H1 (cell line): ENCODE data around the gene PLPPR3. TPM values are rescaled to one million over a fixed set of nuclear protein-coding genes. Genes with fewer than 3 reads are reported as not detected.

Experiments used
- CTCF ChIA-PET: fragments of 300-600 bp; sonication (Branson Sonifier 250); formaldehyde crosslinking; loops from one replicate; lab custom pipeline; 2021; ENCODE audit not compliant: partially characterized antibody; lab: Charles Lee
- POLR2A ChIA-PET: fragments of 300-600 bp; sonication (Branson Sonifier 250); formaldehyde crosslinking; loops from one replicate; lab custom pipeline; 2021; ENCODE audit warnings: inconsistent platforms; ENCODE audit not compliant: partially characterized antibody; lab: Charles Lee
- DNase-seq, 2 experiments: peaks; one replicate each; pipeline versions ENCODE4 v3.0.0 to v3.0.0-alpha.2; 2010 to 2022; ENCODE audit warnings: low spot score in 2 of 2, low read depth in 1 of 2, mixed read lengths in 1 of 2
- FAIRE-seq: peaks from 2 replicates; lab custom pipeline; 2011; peaks lifted over from hg19 to GRCh38; lab: Jason Lieb, UNC
- H2AFZ ChIP-seq: 2 replicates; pipeline ENCODE4 v1.8.1; 2012; ENCODE audit warnings: low read length, inconsistent platforms
- H2AK5ac ChIP-seq: 2 replicates; pipeline ENCODE4 v1.6.1; 2013; ENCODE audit warnings: low read depth, low read length
- H2BK120ac ChIP-seq: replicated peaks from 2 replicates; pipeline ENCODE3; 2013; ENCODE audit warnings: low read depth, low read length, inconsistent platforms
- H2BK12ac ChIP-seq: 2 replicates; pipeline ENCODE4 v1.6.1; 2013; ENCODE audit warnings: low read depth, low read length
- H2BK15ac ChIP-seq: 2 replicates; pipeline ENCODE4 v1.6.1; 2013; ENCODE audit warnings: low read length
- H2BK20ac ChIP-seq: 2 replicates; pipeline ENCODE4 v1.6.1; 2013; ENCODE audit warnings: low read length
- H2BK5ac ChIP-seq: 2 replicates; pipeline ENCODE4 v1.6.1; 2013; ENCODE audit warnings: low read depth, low read length
- H3K14ac ChIP-seq: 2 replicates; pipeline ENCODE4 v1.6.1; 2013; ENCODE audit warnings: inconsistent platforms; ENCODE audit not compliant: insufficient read length
- H3K18ac ChIP-seq: 2 replicates; pipeline ENCODE4 v1.6.1; 2013; ENCODE audit warnings: low read length; ENCODE audit errors: extremely low read depth
- H3K23ac ChIP-seq: 2 replicates; pipeline ENCODE4 v1.6.1; 2013; ENCODE audit warnings: inconsistent platforms; ENCODE audit not compliant: insufficient read length
- H3K23me2 ChIP-seq: 2 replicates; pipeline ENCODE4 v1.6.1; 2013; ENCODE audit warnings: low read depth, low read length
- H3K27ac ChIP-seq: 2 replicates; pipeline ENCODE4 v1.6.1; 2011; ENCODE audit warnings: low read depth, low read length, inconsistent platforms
- H3K27me3 ChIP-seq, 4 experiments: replicated peaks in 1 of 4; 1 replicate in 1 of 4; 2 replicates in 3 of 4; pipeline versions ENCODE4 v1.6.1 to v1.8.1; 2011 to 2013; ENCODE audit warnings: low read length in 3 of 4, mild to moderate bottlenecking in 3 of 4, inconsistent platforms in 2 of 4, mixed read lengths in 2 of 4, moderate library complexity in 1 of 4; ENCODE audit not compliant: control insufficient read depth in 3 of 4, insufficient read depth in 3 of 4; ENCODE audit errors: extremely low read depth in 1 of 4
- H3K36me3 ChIP-seq, 4 experiments: 2 replicates each; pipeline versions ENCODE4 v1.6.1 to v1.8.1; 2011 to 2013; ENCODE audit warnings: mild to moderate bottlenecking in 4 of 4, low read length in 3 of 4, moderate library complexity in 2 of 4, control low read depth in 1 of 4, inconsistent platforms in 1 of 4; ENCODE audit not compliant: insufficient read depth in 4 of 4, control insufficient read depth in 2 of 4
- H3K4ac ChIP-seq: replicated peaks from 2 replicates; pipeline ENCODE3; 2013; ENCODE audit warnings: low read length, low read depth, mixed read lengths, inconsistent platforms; ENCODE audit not compliant: insufficient read length
- H3K4me1 ChIP-seq, 4 experiments: replicated peaks in 1 of 4; 1 replicate in 1 of 4; 2 replicates in 3 of 4; pipeline versions ENCODE4 v1.6.1 to v1.8.1; 2011 to 2013; ENCODE audit warnings: low read length in 3 of 4, inconsistent platforms in 2 of 4, mixed read lengths in 1 of 4; ENCODE audit not compliant: insufficient read depth in 4 of 4, control insufficient read depth in 3 of 4
- H3K4me2 ChIP-seq, 2 experiments: 2 replicates each; pipeline versions ENCODE4 v1.6.1 to v1.8.1; 2011 to 2013; ENCODE audit warnings: low read depth in 2 of 2, low read length in 2 of 2, control low read depth in 1 of 2, inconsistent platforms in 1 of 2, mild to moderate bottlenecking in 1 of 2; ENCODE audit not compliant: insufficient read depth in 1 of 2
- H3K4me3 ChIP-seq, 4 experiments: fragments of 200-600, 300-600 bp in 1 of 4; sonication (generic), shearing (Covaris generic), sonication (Bioruptor Twin) in 1 of 4; 2 replicates each; pipeline versions ENCODE4 v1.5.1 to v1.8.1; 2011 to 2016; ENCODE audit warnings: low read length in 4 of 4, low read depth in 3 of 4, control low read depth in 2 of 4, inconsistent platforms in 2 of 4, mild to moderate bottlenecking in 2 of 4, mixed read lengths in 1 of 4, moderate library complexity in 1 of 4; ENCODE audit not compliant: insufficient read depth in 2 of 4; ENCODE audit errors: extremely low read depth in 1 of 4
- H3K56ac ChIP-seq: replicated peaks from 2 replicates; pipeline ENCODE3; 2013; ENCODE audit warnings: low read depth, mild to moderate bottlenecking, mixed read lengths, low read length, inconsistent platforms; ENCODE audit not compliant: insufficient read length
- H3K79me1 ChIP-seq: 2 replicates; pipeline ENCODE4 v1.6.1; 2013; ENCODE audit warnings: low read depth, low read length, control low read depth
- H3K79me2 ChIP-seq, 2 experiments: 2 replicates each; pipeline versions ENCODE4 v1.6.1 to v1.8.1; 2012 to 2013; ENCODE audit warnings: low read length in 2 of 2, mild to moderate bottlenecking in 2 of 2, inconsistent platforms in 1 of 2; ENCODE audit not compliant: insufficient read depth in 2 of 2, control insufficient read depth in 1 of 2
- H3K9ac ChIP-seq, 4 experiments: replicated peaks in 1 of 4; 1 replicate in 1 of 4; 2 replicates in 3 of 4; pipeline versions ENCODE4 v1.6.1 to v1.8.1; 2011 to 2013; ENCODE audit warnings: low read depth in 3 of 4, low read length in 3 of 4, control low read depth in 2 of 4, mild to moderate bottlenecking in 2 of 4, moderate library complexity in 2 of 4, inconsistent platforms in 1 of 4; ENCODE audit errors: extremely low read depth in 1 of 4
- H3K9me3 ChIP-seq, 2 experiments: 2 replicates each; pipeline versions ENCODE4 v1.6.1 to v1.8.1; 2012 to 2013; ENCODE audit warnings: mild to moderate bottlenecking in 2 of 2, moderate library complexity in 2 of 2, control low read depth in 1 of 2, inconsistent platforms in 1 of 2, low read depth in 1 of 2, low read length in 1 of 2, mixed read lengths in 1 of 2; ENCODE audit not compliant: insufficient read depth in 2 of 2
- H4K20me1 ChIP-seq, 2 experiments: replicated peaks in 1 of 2; 2 replicates each; pipeline versions ENCODE3 to v1.8.1; 2011 to 2013; ENCODE audit warnings: inconsistent platforms in 2 of 2, low read length in 2 of 2, mild to moderate bottlenecking in 1 of 2; ENCODE audit not compliant: insufficient read depth in 2 of 2, control insufficient read depth in 1 of 2
- H4K5ac ChIP-seq: 2 replicates; pipeline ENCODE4 v1.6.1; 2013; ENCODE audit warnings: low read length, low read depth, mixed read lengths, inconsistent platforms; ENCODE audit not compliant: insufficient read length
- H4K8ac ChIP-seq: 2 replicates; pipeline ENCODE4 v1.8.0; 2013; ENCODE audit warnings: mild to moderate bottlenecking, moderate library complexity, low read length, inconsistent platforms; ENCODE audit not compliant: insufficient read depth; ENCODE audit errors: extremely low read depth
- H4K91ac ChIP-seq: replicated peaks from 2 replicates; pipeline ENCODE3; 2013; ENCODE audit warnings: low read length, mixed read lengths, inconsistent platforms; ENCODE audit not compliant: insufficient read length
- ASH2L ChIP-seq: fragments of 200-600, 300-600 bp; sonication (generic); IDR thresholded peaks from one replicate; pipeline ENCODE4 v1.7.1; 2017; ENCODE audit warnings: low read length
- CBX8 ChIP-seq: fragments of 300-800, 300-1000 bp; sonication (generic); IDR thresholded peaks from 2 replicates; pipeline ENCODE4 v1.7.1; 2016; ENCODE audit warnings: low read depth, low read length, borderline replicate concordance
- CREB1 ChIP-seq: IDR thresholded peaks from 2 replicates; pipeline ENCODE4 v1.6.1; 2012; ENCODE audit warnings: inconsistent platforms
- HDAC2 ChIP-seq, 2 experiments: fragments of 300-600 bp in 1 of 2; sonication (generic) in 1 of 2; IDR thresholded peaks; 2 replicates each; pipeline ENCODE4 v1.6.1; 2011 to 2012; ENCODE audit warnings: low read depth in 2 of 2, low read length in 2 of 2, mild to moderate bottlenecking in 2 of 2, moderate library complexity in 2 of 2, borderline replicate concordance in 1 of 2, inconsistent platforms in 1 of 2
- KDM1A ChIP-seq: fragments of 200-600, 300-600 bp; sonication (generic); IDR thresholded peaks from 2 replicates; pipeline ENCODE4 v1.7.1; 2016; ENCODE audit warnings: mild to moderate bottlenecking, low read length, borderline replicate concordance
- NANOG ChIP-seq: IDR thresholded peaks from 2 replicates; pipeline ENCODE4 v1.6.1; 2011; ENCODE audit warnings: low read length, low read depth, mild to moderate bottlenecking, inconsistent platforms; ENCODE audit not compliant: insufficient read depth, poor library complexity, severe bottlenecking
- RAD21 ChIP-seq, 2 experiments: IDR thresholded peaks in 1 of 2; conservative IDR thresholded peaks in 1 of 2; 2 replicates each; pipeline ENCODE4 v1.6.1; 2011; ENCODE audit warnings: low read depth in 2 of 2, low read length in 2 of 2, improper control_type of control experiment in 1 of 2, inconsistent platforms in 1 of 2, mild to moderate bottlenecking in 1 of 2, moderate library complexity in 1 of 2
- RFX5 ChIP-seq: IDR thresholded peaks from 2 replicates; pipeline ENCODE4 v1.6.1; 2011; ENCODE audit warnings: low read depth, low read length, improper control_type of control experiment, borderline replicate concordance
- TBP ChIP-seq: IDR thresholded peaks from 2 replicates; pipeline ENCODE4 v1.6.1; 2011; ENCODE audit warnings: low read depth, low read length, improper control_type of control experiment
- WGBS, 2 experiments: shearing (Covaris generic) in 1 of 2; methylation state at CpG; one replicate each; pipeline versions ENCODE4 v1.1.6 to v1.1.7; 2013 to 2015; ENCODE audit warnings: low lambda C conversion rate in 2 of 2, mixed read lengths in 2 of 2, inconsistent platforms in 1 of 2, low coverage in 1 of 2, missing lambda C conversion rate in 1 of 2; ENCODE audit not compliant: insufficient replicate concordance in 2 of 2, insufficient coverage in 1 of 2, insufficient read length in 1 of 2; ENCODE audit errors: extremely low coverage in 1 of 2, missing lambda C conversion rate in 1 of 2; 5-methylcytosine and 5-hydroxymethylcytosine counted together
- polyA plus RNA-seq, 7 experiments: library from polyadenylated mRNA; depleted of rRNA in 3 of 7; stranded (reverse) in 5 of 7; unstranded in 2 of 7; fragments of >200 nt in 5 of 7; fragments of 200-250 nt in 2 of 7; gene quantifications; 1 replicate in 5 of 7; 2 replicates in 1 of 7; 4 replicates in 1 of 7; pipeline versions ENCODE4 v1.2.1 to v1.2.3, GENCODE V29; 2011 to 2013; ENCODE audit warnings: missing spikeins in 2 of 7, mixed read lengths in 2 of 7
- total RNA-seq: library from RNA; stranded (reverse); fragmentation: NEBNext Ultra II Directional; extraction: Animal tissue kit (Norgen Biotek cat#: 25700); gene quantifications from 2 replicates; pipeline ENCODE4 v1.2.1, GENCODE V29; 2021

The PLPPR3 gene
- total and polyA plus RNA-seq, 2 of the 8 experiments (the other 6 are each of a cell fraction or from before 2014, with no cell fraction given), result 71.7 to 76.4 TPM

DNA sequence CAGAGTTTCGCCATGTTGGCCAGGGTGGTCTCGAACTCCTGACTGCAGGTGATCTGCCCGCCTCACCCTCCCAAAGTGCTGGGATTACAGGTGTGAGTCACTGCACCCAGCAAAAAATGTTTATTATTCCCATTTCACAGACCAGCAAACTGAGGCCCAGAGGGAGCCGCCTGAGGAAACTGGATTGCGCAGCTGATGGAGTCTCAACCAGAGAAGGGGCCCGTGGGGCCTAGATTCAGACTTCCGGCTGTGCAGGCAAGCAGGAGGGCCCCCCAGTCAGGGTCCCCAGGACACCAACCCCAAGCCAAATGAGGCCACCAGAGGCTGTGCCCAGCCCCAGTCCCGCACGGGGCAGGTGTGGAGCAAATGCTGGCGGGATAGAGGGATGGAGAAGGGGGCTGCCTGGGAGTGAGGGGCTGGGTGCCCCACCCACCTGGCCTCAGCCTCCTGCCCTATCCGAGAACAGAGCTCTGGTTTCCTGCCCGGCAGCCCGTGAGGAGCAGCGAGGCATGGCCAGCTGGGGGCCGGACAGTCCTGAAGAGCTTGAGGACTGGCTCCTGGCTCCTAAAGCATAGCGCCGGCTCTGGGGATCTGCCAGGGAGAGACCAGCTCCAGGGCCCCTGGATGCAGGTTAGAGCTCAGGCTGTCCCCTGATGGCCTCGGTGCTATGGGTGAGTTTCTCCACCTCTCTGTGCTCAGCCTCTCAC, 48.9 kb downstream of the PLPPR3 start:
- H4K91ac ChIP-seq, result no peak overlapping the region
- no peak overlapping the region for H2AK5ac ChIP-seq
- no peaks in the 10 kb centered on the region; a peak in 1 of 7 replicates for H3K4me1 ChIP-seq
- H3K18ac ChIP-seq, result no peak overlapping the region
- no peak overlapping the region for H4K5ac ChIP-seq
- H3K4me3 ChIP-seq, result no peak overlapping the region
- no peak overlapping the region; the same call in 1 of the 2 replicates for H2BK15ac ChIP-seq
- H3K14ac ChIP-seq, result no peak overlapping the region
- no peaks in the 10 kb centered on the region for H3K27me3 ChIP-seq
- H3K56ac ChIP-seq, result no peak overlapping the region
- H2AFZ ChIP-seq, result no peak overlapping the region
- no peak for TF ChIP-seq CBX8
- TF ChIP-seq ASH2L, result no peak
- peak; percentile 69; the same call in 1 of the 2 replicates for TF ChIP-seq RFX5
- 0 out of 2 replicates have a peak, but pooled peaks have one; percentile 16 for TF ChIP-seq CREB1
- TF ChIP-seq HDAC2 (IDR thresholded peaks at IDR 0.05; ENCODE audit: borderline replicate concordance in 1 of 2, low read depth in 2 of 2, low read length in 2 of 2), result 0 out of 4 replicates have a peak, but pooled peaks of 1 of the 2 experiments have one; percentile 19
- no peak for TF ChIP-seq NANOG
- TF ChIP-seq TBP, result peak; percentile 22; the same call in 1 of the 2 replicates
- TF ChIP-seq KDM1A, result peak; percentile 83
- TF ChIP-seq RAD21 (IDR thresholded peaks at IDR 0.05 in 1 of 2, conservative IDR thresholded peaks at IDR 0.05 in 1 of 2; ENCODE audit: low read depth in 2 of 2, low read length in 2 of 2), result peak in 1 of 2 experiments; percentile 18; a peak in 1 of 4 replicates
- DNase-seq (no peak), FAIRE-seq (no peak)
- H2BK12ac ChIP-seq, result no peak overlapping the region
- 73% methylated on average over 18 of the region's 18 CpGs; no CpG with 5 or more reads in 1 of the 2 experiments for WGBS, 2 experiments
- no peaks in the 10 kb centered on the region for H3K9me3 ChIP-seq
- H3K23ac ChIP-seq, result no peak overlapping the region
- H4K8ac ChIP-seq, result no peak overlapping the region
- H3K4ac ChIP-seq, result no peak overlapping the region
- H3K36me3 ChIP-seq, result no peaks in the 10 kb centered on the region
- no peaks in the 10 kb centered on the region for H4K20me1 ChIP-seq
- H3K79me1 ChIP-seq, result no peaks in the 10 kb centered on the region
- ChIA-PET POLR2A (interaction anchor here (0.6 to 4.3 kb wide), 17 partner anchors 9 to 253 kb away, joined by 3 to 30 read pairs (median 4); partner anchors contain the start of gene CNN2), CTCF (interaction anchor here (0.9 to 1.6 kb wide), 14 partner anchors 9 to 102 kb away, joined by 3 to 8 read pairs (median 4); no protein-coding TSS in a partner anchor)
- no peak overlapping the region for H2BK20ac ChIP-seq
- H3K23me2 ChIP-seq, result no peaks in the 10 kb centered on the region; the same call in 1 of the 2 replicates
- no peak overlapping the region for H2BK5ac ChIP-seq
- no peak overlapping the region for H3K4me2 ChIP-seq
- H3K27ac ChIP-seq, result no peak overlapping the region
- H3K79me2 ChIP-seq, result no peaks in the 10 kb centered on the region
- H3K9ac ChIP-seq, result no peak overlapping the region
- H2BK120ac ChIP-seq, result no peak overlapping the region
